Measurements from ENCODE around the gene CYB5RL. TPM values are rescaled to one million over a fixed set of nuclear protein-coding genes. Genes with fewer than 3 reads are reported as not detected.

CYB5RL gene
- total and polyA plus RNA-seq, 2 experiments from 2014 or later = 6.4 to 6.7 TPM

DNA sequence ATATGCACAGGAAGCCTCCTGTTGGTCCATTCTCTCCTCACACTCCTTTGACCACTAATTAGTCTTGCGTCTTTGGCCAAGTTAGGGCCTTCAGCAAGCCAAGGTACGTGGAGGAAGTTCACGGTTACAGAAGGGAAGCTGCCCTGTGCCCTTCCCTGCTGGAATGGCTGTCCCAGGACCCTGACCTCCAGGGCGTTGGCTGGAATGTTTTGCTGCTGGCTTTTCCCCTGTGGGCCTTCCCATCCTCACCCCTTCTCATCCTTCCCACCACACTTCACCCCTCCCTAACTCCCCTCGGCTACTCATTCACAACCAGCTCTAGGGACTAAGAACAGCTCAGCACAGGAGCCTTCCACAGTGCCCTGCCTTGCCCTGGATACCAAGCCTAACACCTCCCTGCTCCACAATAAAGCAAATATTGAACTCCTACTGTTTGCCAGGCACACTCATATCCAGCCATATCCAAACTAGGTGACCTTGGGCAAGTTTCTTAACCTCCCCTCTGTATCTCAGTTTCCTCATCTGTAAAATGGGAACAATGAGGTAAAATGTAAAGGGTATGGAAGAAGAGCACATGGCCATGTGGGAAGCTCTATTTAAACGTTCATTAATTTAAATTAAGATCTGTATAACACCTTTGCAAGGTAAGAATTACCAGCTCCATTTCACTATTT lies 38.2 kb downstream of the CYB5RL start:
- no peak overlapping the region for H3K27ac ChIP-seq
- H3K36me3 ChIP-seq = no peaks in the 10 kb centered on the region
- no peak overlapping the region for H3K4me3 ChIP-seq
- H3K9me3 ChIP-seq (ENCODE audit: low read depth) = no peaks in the 10 kb centered on the region
- TF ChIP-seq, protein P1, sequence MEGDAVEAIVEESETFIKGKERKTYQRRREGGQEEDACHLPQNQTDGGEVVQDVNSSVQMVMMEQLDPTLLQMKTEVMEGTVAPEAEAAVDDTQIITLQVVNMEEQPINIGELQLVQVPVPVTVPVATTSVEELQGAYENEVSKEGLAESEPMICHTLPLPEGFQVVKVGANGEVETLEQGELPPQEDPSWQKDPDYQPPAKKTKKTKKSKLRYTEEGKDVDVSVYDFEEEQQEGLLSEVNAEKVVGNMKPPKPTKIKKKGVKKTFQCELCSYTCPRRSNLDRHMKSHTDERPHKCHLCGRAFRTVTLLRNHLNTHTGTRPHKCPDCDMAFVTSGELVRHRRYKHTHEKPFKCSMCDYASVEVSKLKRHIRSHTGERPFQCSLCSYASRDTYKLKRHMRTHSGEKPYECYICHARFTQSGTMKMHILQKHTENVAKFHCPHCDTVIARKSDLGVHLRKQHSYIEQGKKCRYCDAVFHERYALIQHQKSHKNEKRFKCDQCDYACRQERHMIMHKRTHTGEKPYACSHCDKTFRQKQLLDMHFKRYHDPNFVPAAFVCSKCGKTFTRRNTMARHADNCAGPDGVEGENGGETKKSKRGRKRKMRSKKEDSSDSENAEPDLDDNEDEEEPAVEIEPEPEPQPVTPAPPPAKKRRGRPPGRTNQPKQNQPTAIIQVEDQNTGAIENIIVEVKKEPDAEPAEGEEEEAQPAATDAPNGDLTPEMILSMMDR (IDR thresholded peaks at IDR 0.05; ENCODE audit: low read depth, low read length) = no peak
- H3K27me3 ChIP-seq = no peaks in the 10 kb centered on the region
- no peak for DNase-seq (ENCODE audit: low read depth in 1 of 2, low spot score in 1 of 2)
- H3K4me1 ChIP-seq (ENCODE audit: low read depth) = no peaks in the 10 kb centered on the region

DNA sequence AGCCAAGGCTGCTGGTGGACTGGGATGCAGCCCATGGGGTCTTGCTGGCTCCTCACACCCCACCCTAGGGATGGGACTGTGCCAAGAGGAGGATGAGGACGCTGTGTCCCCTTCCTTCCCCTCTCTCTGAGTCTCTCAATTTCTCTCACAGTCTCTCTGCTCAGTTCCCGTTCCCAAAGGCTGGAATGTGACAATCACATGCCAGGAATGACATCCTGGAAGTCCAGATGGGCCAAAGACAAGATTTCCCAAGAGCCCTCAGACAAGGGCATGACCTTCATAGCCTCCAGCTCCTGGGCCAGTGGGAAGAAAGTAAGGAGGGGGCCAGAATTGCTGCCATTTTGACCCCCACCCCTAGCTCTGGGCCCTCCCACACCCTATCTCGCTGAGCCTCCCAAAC lies 39.5 kb downstream of the CYB5RL start:
- Histone ChIP-seq H3K36me3 (no peaks in the 10 kb centered on the region), H3K27me3 (no peaks in the 10 kb centered on the region), H3K9me3 (ENCODE audit: low read depth) (no peaks in the 10 kb centered on the region), H3K4me3 (no peak overlapping the region), H3K4me1 (ENCODE audit: low read depth) (no peaks in the 10 kb centered on the region), H3K27ac (no peak overlapping the region)
- DNase-seq (ENCODE audit: low read depth in 1 of 2, low spot score in 1 of 2) = no peak
- TF ChIP-seq, protein P1 (IDR thresholded peaks at IDR 0.05; ENCODE audit: low read depth, low read length) = no peak

DNA sequence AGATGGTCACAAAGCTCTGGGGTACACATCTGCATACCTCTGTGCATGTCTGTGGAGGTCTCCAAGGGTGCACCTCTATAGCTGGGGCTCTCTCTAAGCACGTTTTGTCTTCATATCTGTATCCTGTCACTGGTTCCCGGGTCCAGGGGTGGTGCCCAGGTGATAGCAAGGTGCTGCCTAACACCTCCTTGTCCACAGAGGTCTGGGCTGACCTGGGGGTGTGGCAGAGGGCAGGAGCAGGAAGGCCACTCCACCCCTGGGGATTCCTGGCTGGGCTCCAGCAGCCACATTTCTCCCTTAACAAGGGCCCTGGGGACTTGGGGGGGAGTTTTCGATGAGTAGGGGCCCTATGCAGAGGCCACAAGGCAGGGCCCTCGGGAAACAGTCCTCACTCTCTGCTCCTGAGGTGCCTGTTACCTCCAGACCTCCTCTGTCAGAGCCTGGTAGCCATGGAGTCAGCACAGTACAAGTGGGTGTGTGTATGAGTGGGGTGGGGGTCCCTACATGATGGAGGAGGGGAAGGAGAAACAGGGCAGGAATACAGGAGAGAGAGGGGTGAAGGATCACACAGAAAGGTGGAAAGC lies 40.0 kb downstream of the CYB5RL start:
- H3K9me3 ChIP-seq (ENCODE audit: low read depth) = no peaks in the 10 kb centered on the region
- H3K36me3 ChIP-seq = no peaks in the 10 kb centered on the region
- TF ChIP-seq, protein P1 (IDR thresholded peaks at IDR 0.05; ENCODE audit: low read depth, low read length) = no peak
- no peak overlapping the region for H3K27ac ChIP-seq
- no peaks in the 10 kb centered on the region for H3K27me3 ChIP-seq
- DNase-seq (ENCODE audit: low read depth in 1 of 2, low spot score in 1 of 2) = no peak
- no peak overlapping the region for H3K4me3 ChIP-seq
- no peaks in the 10 kb centered on the region for H3K4me1 ChIP-seq (ENCODE audit: low read depth)

DNA sequence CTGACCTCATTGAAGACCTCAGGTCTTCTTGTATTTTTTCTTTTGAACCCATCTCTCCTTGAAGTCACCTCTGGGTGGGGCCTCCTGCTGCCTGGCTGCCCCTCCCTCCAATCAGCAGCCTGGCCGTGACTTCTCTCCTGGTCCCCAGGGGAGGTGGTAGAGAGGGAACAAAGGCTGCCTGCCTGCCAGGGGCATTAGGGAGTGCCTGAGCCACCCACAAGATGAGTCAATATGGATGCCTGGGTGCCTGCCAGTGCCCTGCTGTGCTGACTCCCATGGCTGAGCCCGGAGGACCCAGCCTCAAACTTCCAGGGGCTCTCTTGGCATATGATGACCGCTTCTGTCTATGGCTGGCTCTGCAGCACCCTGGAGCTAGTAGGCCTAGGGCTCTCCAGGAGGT lies 41.8 kb downstream of the CYB5RL start:
- no peaks in the 10 kb centered on the region for H3K4me1 ChIP-seq (ENCODE audit: low read depth)
- H3K9me3 ChIP-seq (ENCODE audit: low read depth) = no peaks in the 10 kb centered on the region
- no peak overlapping the region for H3K27ac ChIP-seq
- DNase-seq (ENCODE audit: low read depth in 1 of 2, low spot score in 1 of 2) = no peak
- no peaks in the 10 kb centered on the region for H3K36me3 ChIP-seq
- TF ChIP-seq, protein P1 (IDR thresholded peaks at IDR 0.05; ENCODE audit: low read depth, low read length) = no peak
- H3K27me3 ChIP-seq = no peaks in the 10 kb centered on the region
- H3K4me3 ChIP-seq = no peak overlapping the region

DNA sequence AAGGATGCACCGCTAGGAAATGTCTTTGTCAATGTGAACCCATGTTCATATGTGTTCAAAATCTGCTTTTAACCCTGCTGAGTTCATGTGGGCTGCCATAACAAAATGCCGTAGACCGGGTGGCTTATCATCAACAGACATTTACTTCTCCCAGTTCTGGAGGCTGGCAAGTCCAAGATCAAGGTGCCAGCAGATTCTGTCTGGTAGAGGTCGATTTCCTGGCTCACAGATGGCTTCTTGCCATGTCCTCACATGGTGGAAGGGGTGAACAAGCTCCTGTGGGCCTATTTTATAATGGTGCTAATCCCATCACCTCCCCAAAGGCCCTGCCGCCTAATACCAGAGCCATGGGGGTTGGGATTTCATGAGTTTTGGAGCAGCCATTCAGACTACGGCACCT lies 42.4 kb downstream of the CYB5RL start:
- H3K36me3 ChIP-seq = no peaks in the 10 kb centered on the region
- TF ChIP-seq, protein P1 (IDR thresholded peaks at IDR 0.05; ENCODE audit: low read depth, low read length) = no peak
- no peak overlapping the region for H3K4me3 ChIP-seq
- H3K27me3 ChIP-seq = no peaks in the 10 kb centered on the region
- no peaks in the 10 kb centered on the region for H3K4me1 ChIP-seq (ENCODE audit: low read depth)
- H3K9me3 ChIP-seq (ENCODE audit: low read depth) = no peaks in the 10 kb centered on the region
- no peak overlapping the region for H3K27ac ChIP-seq
- DNase-seq (ENCODE audit: low read depth in 1 of 2, low spot score in 1 of 2) = no peak
